DOHH2 (cell line): ENCODE data around the gene CRAMP1.

Experiments
- H3F3A ChIP-seq: fragments of 200-600 bp; sonication (generic), shearing (Covaris generic); 2 replicates; pipeline ENCODE4 v1.6.0; 2016; ENCODE audit warnings: antibody characterized with exemption, mild to moderate bottlenecking; ENCODE audit not compliant: control insufficient read depth, insufficient read depth
- H3K27ac ChIP-seq: fragments of 200-600 bp; sonication (generic); 2 replicates; pipeline ENCODE4 v1.5.1; 2014; ENCODE audit warnings: low read depth, mild to moderate bottlenecking, low read length, moderate library complexity
- H3K27me3 ChIP-seq: fragments of 200-600 bp; sonication (generic); 2 replicates; pipeline ENCODE4 v1.6.1; 2014; ENCODE audit warnings: mild to moderate bottlenecking, low read length, mixed read lengths; ENCODE audit not compliant: control insufficient read depth
- H3K36me3 ChIP-seq: fragments of 200-600 bp; sonication (generic); 2 replicates; pipeline ENCODE4 v1.6.1; 2014; ENCODE audit warnings: mild to moderate bottlenecking, low read length, moderate library complexity, mixed read lengths; ENCODE audit not compliant: control insufficient read depth
- H3K4me1 ChIP-seq: fragments of 200-600 bp; sonication (generic); 2 replicates; pipeline ENCODE4 v1.6.1; 2014; ENCODE audit warnings: mild to moderate bottlenecking, low read length, mixed read lengths; ENCODE audit not compliant: control insufficient read depth
- H3K4me2 ChIP-seq: fragments of 200-600 bp; sonication (generic); 2 replicates; pipeline ENCODE4 v1.6.0; 2014; ENCODE audit warnings: mild to moderate bottlenecking, low read length, moderate library complexity
- H3K4me3 ChIP-seq: fragments of 200-600 bp; sonication (generic); 2 replicates; pipeline ENCODE4 v1.5.1; 2014; ENCODE audit warnings: mild to moderate bottlenecking, low read length, mixed read lengths
- H3K79me2 ChIP-seq: fragments of 200-600 bp; sonication (generic); 2 replicates; pipeline ENCODE4 v1.6.1; 2014; ENCODE audit warnings: mild to moderate bottlenecking, low read length, mixed read lengths; ENCODE audit not compliant: control insufficient read depth
- H3K9me2 ChIP-seq: fragments of 200-600 bp; sonication (generic); replicated peaks from 2 replicates; pipeline ENCODE4 v1.6.1; 2014; ENCODE audit warnings: mild to moderate bottlenecking, low read length, mixed read lengths; ENCODE audit not compliant: control insufficient read depth
- H3K9me3 ChIP-seq: fragments of 200-600 bp; sonication (generic); 2 replicates; pipeline ENCODE4 v1.6.1; 2014; ENCODE audit warnings: antibody characterized with exemption, low read length, mixed read lengths; ENCODE audit not compliant: control insufficient read depth, insufficient read depth
- H4K20me1 ChIP-seq: fragments of 200-600 bp; sonication (generic); 2 replicates; pipeline ENCODE4 v1.6.0; 2014; ENCODE audit warnings: low read depth, mild to moderate bottlenecking, antibody characterized with exemption, low read length, moderate library complexity; ENCODE audit not compliant: control insufficient read depth, insufficient read depth
- CTCF ChIP-seq: fragments of 200-600 bp; sonication (generic); IDR thresholded peaks from one replicate; pipeline ENCODE4 v1.5.1; 2014; ENCODE audit warnings: antibody characterized with exemption, mild to moderate bottlenecking, low read depth, low read length; ENCODE audit not compliant: poor library complexity, severe bottlenecking
- EZH2phosphoT487 ChIP-seq: fragments of 200-600 bp; sonication (generic); IDR thresholded peaks from 2 replicates; pipeline ENCODE4 v1.6.1; 2017; ENCODE audit warnings: borderline replicate concordance, mild to moderate bottlenecking, antibody characterized with exemption, low read length, moderate library complexity, mixed read lengths

CRAMP1 gene

GRCh38 chr16:1632638-1632970 lies 20.4 kb downstream of the CRAMP1 start:
- Histone ChIP-seq H3K27ac (no peak overlapping the region), H3K27me3 (no peaks in the 10 kb centered on the region), H3K4me3 (no peak overlapping the region), H3K9me3 (no peaks in the 10 kb centered on the region), H3K9me2 (no peaks in the 10 kb centered on the region), H3K79me2 (peaks cover 87% of the 10 kb centered on the region), H3K4me1 (no peaks in the 10 kb centered on the region), H3F3A (no peaks in the 10 kb centered on the region), H3K36me3 (peaks cover 79% of the 10 kb centered on the region), H3K4me2 (no peak overlapping the region), H4K20me1 (peaks cover 3% of the 10 kb centered on the region; the same call in 1 of the 2 replicates)
- TF ChIP-seq CTCF (no peak), EZH2phosphoT487 (no peak)

GRCh38 chr16:1633310-1633709 lies 21.1 kb downstream of the CRAMP1 start:
- Histone ChIP-seq H3K9me2 (no peaks in the 10 kb centered on the region), H3K79me2 (peaks cover 80% of the 10 kb centered on the region), H4K20me1 (peaks cover 3% of the 10 kb centered on the region; the same call in 1 of the 2 replicates), H3K27me3 (no peaks in the 10 kb centered on the region), H3K4me3 (no peak overlapping the region), H3K36me3 (peaks cover 83% of the 10 kb centered on the region), H3K4me1 (no peaks in the 10 kb centered on the region), H3K27ac (no peak overlapping the region), H3K4me2 (no peak overlapping the region), H3F3A (no peaks in the 10 kb centered on the region), H3K9me3 (no peaks in the 10 kb centered on the region)
- TF ChIP-seq CTCF (no peak), EZH2phosphoT487 (no peak)

- Histone ChIP-seq H3K27me3 (no peaks in the 10 kb centered on the region), H3F3A (peaks cover 2% of the 10 kb centered on the region; the same call in 1 of the 2 replicates), H3K79me2 (peaks cover 70% of the 10 kb centered on the region), H3K4me1 (peaks cover 8% of the 10 kb centered on the region), H3K27ac (no peak overlapping the region), H4K20me1 (peaks cover 3% of the 10 kb centered on the region; the same call in 1 of the 2 replicates), H3K9me2 (no peaks in the 10 kb centered on the region), H3K4me3 (no peak overlapping the region), H3K4me2 (no peak overlapping the region), H3K9me3 (no peaks in the 10 kb centered on the region), H3K36me3 (peaks cover 89% of the 10 kb centered on the region)
- TF ChIP-seq CTCF (no peak), EZH2phosphoT487 (no peak)
Observed at GRCh38 chr16:1634541-1634940, 22.4 kb downstream of the CRAMP1 start.
